ENCODE data around the gene UMODL1. TPM values are rescaled to one million over a fixed set of nuclear protein-coding genes. Genes with fewer than 3 reads are reported as not detected.

UMODL1 gene, protein sequence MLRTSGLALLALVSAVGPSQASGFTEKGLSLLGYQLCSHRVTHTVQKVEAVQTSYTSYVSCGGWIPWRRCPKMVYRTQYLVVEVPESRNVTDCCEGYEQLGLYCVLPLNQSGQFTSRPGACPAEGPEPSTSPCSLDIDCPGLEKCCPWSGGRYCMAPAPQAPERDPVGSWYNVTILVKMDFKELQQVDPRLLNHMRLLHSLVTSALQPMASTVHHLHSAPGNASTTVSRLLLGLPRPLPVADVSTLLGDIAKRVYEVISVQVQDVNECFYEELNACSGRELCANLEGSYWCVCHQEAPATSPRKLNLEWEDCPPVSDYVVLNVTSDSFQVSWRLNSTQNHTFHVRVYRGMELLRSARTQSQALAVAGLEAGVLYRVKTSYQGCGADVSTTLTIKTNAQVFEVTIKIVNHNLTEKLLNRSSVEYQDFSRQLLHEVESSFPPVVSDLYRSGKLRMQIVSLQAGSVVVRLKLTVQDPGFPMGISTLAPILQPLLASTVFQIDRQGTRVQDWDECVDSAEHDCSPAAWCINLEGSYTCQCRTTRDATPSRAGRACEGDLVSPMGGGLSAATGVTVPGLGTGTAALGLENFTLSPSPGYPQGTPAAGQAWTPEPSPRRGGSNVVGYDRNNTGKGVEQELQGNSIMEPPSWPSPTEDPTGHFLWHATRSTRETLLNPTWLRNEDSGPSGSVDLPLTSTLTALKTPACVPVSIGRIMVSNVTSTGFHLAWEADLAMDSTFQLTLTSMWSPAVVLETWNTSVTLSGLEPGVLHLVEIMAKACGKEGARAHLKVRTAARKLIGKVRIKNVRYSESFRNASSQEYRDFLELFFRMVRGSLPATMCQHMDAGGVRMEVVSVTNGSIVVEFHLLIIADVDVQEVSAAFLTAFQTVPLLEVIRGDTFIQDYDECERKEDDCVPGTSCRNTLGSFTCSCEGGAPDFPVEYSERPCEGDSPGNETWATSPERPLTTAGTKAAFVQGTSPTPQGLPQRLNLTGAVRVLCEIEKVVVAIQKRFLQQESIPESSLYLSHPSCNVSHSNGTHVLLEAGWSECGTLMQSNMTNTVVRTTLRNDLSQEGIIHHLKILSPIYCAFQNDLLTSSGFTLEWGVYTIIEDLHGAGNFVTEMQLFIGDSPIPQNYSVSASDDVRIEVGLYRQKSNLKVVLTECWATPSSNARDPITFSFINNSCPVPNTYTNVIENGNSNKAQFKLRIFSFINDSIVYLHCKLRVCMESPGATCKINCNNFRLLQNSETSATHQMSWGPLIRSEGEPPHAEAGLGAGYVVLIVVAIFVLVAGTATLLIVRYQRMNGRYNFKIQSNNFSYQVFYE
- total RNA-seq = 0.05 TPM
- long read RNA-seq = 0 reads

DNA sequence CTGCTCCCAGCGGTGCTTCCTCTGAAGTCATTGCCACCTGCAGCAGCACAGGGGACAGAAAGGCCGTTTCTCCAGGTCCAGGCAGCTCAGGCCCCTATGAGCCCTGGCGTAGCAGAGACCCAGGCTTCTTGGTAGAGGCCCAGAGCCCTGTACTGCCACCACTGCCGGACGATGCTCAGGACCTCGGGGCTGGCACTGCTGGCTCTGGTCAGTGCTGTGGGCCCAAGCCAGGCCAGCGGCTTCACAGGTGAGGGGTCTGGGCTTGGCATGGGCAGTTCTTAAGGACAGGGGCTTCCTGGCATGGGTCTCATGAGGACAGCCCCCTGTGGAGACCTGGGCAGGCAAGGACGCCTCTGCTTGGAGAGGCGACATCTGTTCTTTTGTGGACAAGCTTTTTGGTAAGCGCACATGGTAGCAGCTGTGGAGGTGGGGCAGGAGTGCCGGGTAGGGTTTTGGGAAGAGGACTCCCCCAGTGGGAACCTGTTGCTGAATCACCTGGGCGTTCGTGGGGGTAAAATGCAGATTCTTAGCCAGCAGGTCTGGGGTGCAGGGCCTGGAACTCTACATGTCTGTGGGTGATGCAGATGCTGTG lies at the start of gene UMODL1:
Gene UMODL1, plus strand, starts transcription at position 172 of the 592 bp plus-strand sequence. Its CDS starts 0 bp downstream, at position 172.
- ATAC-seq (ENCODE audit: poor library complexity) (no peak), DNase-seq (no peak)
- intact Hi-C loops (cut with DNase I) = no loop called here

DNA sequence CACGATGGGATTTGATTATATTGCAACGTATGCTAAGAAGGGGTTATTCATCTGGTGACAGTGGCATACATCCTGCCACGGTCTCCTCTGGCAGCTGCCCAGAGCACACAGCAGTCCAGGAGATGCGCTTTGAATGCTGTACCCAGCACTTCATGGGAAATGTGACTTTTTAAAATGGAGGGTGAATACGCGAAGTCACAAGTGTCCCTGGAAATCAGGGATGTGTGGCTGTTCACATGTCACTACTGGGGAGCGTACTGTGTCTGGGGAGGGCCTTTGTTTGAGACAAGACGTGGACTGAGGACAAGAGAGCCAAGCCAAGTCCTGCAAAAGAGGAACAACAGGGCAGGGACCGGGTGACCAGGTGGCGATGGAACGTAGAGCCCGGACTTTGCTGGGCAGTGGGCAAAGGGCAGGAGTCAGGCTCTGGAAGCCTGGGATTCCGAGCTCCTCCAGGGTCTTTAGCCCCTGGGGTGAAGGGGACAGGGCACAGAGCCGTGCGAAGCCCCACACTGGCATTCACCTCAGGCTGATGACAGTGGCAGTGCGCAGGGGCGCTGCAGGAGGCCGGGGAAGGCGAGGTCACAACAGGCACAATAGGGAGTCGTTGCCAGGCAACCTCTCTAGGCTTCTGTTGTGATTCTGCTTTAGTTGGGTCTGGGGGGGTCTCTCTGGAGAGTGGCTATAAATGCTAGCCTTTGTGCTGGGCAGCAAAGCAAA lies 49.6 kb upstream of the UMODL1 start:
- intact Hi-C loops (cut with DNase I) = no loop called here
- no peak for DNase-seq
- ATAC-seq (ENCODE audit: poor library complexity) = no peak

DNA sequence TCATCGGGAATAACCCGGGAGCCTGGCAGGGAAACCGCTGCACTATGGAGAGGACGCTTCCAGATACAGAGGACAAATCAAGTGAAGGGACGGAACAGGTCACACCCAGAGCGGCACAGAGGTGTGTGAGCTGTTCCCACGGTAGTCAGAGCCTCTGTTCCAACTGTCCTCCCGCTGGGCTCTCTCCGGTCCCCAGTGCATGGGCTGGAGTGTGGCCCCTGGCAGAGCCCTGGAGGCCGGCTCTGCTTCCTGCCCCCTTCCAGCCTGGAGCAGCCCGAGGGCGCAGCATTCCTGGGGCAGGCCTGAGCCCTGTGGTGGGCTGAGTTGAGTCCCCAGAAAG lies 49.1 kb upstream of the UMODL1 start:
- DNase-seq (no peak), ATAC-seq (ENCODE audit: poor library complexity) (no peak)
- intact Hi-C loops (cut with DNase I) = no loop called here

DNA sequence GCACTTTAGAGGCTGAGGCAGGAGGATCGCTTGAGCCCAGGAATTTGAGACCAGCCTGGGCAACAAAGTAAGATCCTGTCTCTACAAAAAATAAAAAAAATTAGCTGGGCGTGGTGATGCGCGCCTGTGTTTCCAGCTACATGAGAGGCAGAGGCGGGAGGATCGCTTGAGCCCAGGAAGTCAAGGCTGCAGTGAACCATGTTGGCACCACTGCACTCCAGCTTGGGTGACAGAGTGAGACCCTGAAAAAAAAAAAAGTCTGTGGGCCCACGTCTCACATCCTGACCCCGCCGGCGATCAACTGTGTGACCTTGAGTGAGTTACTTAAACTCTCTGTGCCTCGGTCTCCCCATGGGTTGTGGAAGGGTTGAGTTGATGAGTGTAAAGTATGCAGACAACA lies 48.2 kb upstream of the UMODL1 start:
- intact Hi-C loops (cut with DNase I) = no loop called here

DNA sequence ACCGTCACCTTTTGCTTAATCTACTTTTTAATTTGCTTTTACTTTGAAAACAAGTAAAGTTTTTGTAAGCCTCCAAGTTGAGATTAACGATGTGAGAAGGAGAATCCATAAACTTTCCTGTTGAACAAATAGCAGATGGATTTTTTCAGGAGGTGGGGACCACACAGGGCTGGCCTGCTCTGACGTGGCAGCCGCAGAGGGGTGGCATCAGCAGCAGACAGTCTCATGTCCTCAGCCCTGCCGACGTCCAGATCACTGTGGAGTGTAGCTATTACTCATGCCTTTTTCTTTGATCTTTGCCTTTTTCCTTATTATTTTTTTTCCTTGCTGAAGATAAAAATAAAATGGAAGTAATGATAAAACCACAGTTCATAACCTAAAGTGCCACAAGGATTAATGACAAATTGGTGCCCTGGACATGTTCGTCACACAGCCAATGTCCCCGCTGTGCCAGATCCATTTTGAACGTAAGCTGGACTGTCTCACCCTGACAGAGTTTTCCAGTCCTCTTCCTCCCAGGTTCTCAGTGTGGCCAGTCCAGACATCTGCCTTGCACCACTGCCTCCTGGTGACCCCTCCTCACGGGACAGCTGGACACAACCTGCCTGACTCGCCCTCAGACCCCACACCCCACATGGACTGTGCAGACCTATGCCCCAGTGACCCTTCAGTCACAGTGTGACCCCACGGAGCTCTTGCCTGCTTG lies 45.6 kb upstream of the UMODL1 start:
- ATAC-seq (ENCODE audit: poor library complexity) (no peak), DNase-seq (no peak)
- intact Hi-C loops (cut with DNase I) = no loop called here

More for the DNA sequence above, 48.2 kb upstream of the UMODL1 start:
- DNase-seq (no peak), ATAC-seq (ENCODE audit: poor library complexity) (no peak)

DNA sequence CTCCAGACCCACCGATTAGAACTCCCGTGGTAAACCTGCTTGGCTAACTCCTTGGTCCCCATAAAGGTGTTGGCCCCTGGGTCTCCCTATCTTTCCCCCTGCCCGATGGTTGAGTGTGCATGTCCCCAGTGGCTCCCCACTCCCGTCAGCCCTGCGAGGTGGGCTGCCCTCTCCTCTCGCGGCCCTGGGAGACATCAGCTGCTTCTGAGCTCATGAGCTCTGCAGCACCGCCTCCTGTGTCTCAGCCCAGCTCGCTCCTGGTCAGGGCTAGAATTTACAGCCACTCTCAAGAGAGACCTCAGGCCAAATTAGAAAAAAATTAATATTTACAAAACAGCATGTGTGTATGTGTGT lies 45.1 kb upstream of the UMODL1 start:
- intact Hi-C loops (cut with DNase I) = no loop called here
- ATAC-seq (ENCODE audit: poor library complexity) (no peak), DNase-seq (no peak)

DNA sequence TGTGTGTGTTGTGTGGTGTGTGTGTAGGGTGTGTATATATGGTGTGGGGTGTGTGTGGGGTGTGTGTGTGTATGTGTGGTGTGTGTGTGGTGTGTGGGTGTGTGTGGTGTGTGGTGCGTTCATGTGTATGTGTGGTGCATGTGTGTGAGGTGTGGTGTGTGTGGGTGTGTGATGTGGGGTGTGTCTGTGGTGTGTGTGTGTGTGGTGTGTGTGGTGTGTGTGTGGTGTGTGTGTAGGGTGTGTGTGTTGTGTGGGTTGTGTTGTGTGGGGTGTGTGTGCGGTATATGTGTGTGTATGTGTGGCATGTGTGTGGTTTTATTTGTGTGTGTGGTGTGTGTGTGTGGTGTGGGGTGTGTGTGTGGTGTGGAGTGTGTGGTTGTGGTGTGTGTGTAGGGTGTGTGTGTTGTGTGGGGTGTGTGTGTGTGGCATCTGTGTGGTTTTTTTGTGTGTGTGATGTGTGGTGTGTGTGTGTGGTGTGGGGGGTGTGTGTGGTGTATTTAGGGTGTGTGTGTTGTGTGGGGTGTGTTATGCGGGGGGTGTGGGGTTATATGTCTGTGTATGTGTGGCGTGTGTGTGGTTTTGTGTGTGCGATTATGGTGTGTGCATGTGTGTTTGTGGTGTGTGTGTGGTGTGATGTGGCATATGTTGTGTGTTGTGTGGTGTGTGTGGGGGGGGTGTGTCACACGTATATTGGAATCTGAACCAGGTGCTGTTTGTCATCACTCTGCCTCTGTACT lies 43.9 kb upstream of the UMODL1 start:
- DNase-seq (no peak), ATAC-seq (ENCODE audit: poor library complexity) (no peak)
- intact Hi-C loops (cut with DNase I) = no loop called here

DNA sequence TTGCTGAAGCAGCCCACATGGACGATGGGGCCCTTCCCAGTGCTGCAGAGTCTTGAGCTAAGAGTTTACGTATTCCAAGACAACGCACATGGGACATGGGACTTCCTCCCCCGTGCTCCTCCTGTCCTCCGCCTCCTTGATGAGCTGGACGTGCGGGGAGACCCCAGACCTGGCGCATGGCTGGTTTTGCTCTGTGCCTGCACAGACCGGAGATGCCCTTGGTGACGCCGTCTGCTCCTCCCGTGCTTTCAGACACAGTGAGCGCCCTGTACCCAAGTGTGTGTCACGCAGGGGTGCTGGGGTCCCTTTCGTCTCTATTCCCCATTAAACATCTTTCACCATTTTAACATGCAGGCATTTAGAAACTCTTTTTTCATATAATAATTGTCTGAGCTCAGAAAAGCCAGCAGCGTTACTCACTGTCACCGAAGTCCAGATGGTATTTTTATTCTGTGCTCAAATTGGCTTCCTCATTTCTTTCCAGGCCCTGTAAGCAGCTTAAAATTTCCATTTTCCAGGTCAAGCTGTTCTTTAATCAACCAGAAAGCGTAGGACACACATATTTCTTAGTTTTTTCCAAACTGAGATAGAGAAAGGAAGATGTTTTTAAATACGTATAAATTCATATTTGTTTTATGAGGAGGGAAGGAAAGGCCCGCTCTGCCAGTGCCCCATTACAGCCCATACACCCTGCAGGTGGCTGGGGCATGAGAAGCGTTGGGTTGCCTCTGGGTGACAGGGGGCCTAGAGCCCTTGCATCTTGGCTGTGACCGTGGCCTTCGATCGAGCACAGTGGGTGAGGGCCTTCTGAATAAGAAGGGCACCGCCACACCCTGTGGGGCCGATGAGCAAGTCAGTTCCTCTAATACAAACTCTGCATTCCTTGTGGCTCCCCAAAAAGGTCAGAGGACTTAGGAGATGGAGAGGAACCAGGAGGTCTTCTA lies 43.0 kb upstream of the UMODL1 start:
- DNase-seq (no peak), ATAC-seq (ENCODE audit: poor library complexity) (no peak)
- intact Hi-C loops (cut with DNase I) = no loop called here

DNA sequence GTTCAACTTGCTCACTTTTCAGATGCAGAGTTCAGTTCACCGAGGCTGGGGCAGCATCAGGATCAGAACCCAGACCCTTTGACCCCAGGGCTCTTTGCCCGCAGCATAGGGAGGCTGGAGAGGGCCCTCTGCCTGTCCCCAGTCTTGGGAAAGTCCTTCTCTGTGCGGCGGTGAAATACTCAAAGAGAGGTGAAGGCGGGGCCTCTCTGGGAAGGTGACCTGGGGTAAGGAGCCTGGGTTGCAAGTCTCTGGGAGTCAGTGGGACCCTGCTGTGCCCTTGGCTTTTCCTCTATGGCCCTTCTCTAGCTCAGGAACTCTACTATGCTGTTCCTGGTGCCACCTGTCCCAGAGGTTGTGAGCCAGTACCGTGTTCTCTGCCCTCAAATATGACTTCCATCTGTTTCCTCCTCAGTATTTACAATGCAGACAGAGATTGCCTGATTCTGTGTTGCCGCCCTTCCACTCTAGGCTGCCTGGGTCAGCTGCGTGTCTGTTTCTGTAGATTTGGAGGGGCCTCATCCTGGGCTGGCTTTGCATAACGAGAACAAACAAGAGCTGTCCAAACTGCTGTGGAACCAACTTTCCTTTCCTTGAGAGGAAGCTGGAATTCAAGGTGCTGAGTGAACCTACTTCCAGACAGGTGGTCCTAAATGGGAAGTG lies 42.2 kb upstream of the UMODL1 start:
- DNase-seq = no peak
- no peak for ATAC-seq (ENCODE audit: poor library complexity)
- intact Hi-C loops (cut with DNase I) = no loop called here

DNA sequence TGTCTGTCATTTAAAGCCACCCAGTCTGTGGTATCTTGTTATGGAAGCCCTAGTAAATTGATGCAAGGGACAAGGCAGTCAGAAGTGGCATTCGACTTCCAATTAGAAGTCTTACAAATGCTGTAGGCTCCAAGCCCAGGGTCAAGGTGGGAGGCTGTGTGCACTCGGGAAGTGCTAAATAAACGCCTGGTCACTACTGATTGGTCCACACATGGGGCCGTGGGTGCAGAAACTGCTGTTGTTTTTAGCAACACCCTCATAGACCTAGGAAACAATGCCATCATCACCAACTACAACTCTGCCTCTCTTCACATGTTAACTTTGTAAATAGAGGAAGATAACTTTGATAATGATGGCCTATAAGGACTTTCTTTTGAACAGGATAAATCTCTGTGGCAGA lies 40.8 kb upstream of the UMODL1 start:
- ATAC-seq (ENCODE audit: poor library complexity) (no peak), DNase-seq (no peak)
- intact Hi-C loops (cut with DNase I) = no loop called here

DNA sequence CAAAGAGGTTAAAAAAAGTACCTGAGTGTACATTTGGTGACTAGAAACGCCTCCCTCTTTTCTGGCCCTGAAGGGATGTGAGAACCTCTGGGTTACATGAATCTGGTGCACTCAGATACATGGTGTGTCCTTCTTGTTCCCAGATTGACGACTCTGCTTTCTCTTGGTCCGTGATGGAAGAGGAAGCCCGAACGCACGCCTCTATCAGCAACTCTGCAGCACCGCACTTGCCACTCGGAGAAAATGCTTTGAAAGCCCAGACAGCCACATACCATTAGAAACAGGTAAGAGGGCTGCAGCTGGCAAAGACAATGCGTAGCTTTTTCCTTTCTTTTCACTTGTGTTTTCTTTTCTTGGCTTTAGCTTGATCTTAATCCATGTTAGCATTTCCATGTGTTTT lies 39.9 kb upstream of the UMODL1 start:
- ATAC-seq (ENCODE audit: poor library complexity) (no peak), DNase-seq (no peak)
- intact Hi-C loops (cut with DNase I) = no loop called here

DNA sequence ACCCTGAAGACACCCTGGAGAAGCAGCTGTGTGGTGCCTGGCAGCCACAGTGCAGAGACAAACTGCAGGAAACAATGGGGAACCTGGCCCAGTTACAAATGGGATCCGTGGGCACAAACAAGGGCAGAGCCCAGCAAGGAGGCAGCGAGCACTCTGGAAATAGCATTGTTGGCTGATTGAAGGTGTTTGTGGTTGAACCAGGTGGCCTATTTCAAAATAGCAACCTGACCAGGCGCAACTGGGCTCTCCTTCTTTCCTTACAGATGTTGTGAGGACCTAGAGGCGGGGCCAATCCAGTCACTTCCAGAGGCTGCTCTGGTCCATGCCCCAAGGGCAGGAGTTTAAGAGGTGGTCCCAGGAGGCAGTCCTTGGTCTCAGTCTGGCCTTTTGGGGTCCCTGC lies 39.3 kb upstream of the UMODL1 start:
- intact Hi-C loops (cut with DNase I) = no loop called here

DNA sequence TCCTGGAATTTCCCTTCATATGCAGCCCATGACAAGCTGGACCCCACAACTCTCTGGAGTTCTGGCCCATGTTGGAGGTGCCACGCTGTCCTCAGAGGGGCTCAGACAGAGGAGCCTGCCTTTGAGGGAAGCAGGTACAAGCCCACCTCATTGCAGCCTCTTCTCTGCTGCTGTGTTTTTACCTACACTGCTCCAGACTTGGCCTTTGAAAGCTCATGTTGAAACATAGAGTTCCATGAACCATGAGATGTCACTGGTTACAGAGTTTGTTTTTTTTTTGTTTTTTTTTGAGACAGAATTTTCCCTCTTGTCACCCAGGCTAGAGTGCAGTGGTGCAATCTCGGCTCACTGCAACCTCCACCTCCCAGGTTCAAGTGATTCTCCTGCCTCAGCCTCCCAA lies 38.9 kb upstream of the UMODL1 start:
- ATAC-seq (ENCODE audit: poor library complexity) (no peak), DNase-seq (no peak)
- intact Hi-C loops (cut with DNase I) = no loop called here

More for the DNA sequence above, 39.3 kb upstream of the UMODL1 start:
- DNase-seq = no peak
- no peak for ATAC-seq (ENCODE audit: poor library complexity)

DNA sequence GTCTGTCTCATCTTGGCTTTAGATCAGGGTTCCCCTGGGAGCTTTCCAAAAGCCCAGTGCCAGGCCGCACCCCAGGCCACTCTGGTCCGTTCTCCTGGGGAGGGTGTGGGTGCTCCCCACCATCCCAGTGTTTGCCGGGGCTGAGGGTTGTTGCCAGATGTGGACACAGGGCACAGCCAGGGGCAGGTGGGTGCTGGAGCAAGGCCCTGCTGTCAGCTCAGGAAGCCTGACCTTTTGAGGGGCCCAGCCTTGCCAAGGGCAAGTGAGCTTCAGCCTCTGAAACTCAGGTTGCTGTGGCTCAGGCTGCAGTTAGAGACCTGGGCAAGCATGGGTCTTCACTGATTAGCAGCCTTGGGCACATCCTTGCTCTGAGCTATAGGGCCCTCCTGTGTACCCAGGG lies 38.1 kb upstream of the UMODL1 start:
- intact Hi-C loops (cut with DNase I) = no loop called here
- DNase-seq (no peak), ATAC-seq (ENCODE audit: poor library complexity) (no peak)

DNA sequence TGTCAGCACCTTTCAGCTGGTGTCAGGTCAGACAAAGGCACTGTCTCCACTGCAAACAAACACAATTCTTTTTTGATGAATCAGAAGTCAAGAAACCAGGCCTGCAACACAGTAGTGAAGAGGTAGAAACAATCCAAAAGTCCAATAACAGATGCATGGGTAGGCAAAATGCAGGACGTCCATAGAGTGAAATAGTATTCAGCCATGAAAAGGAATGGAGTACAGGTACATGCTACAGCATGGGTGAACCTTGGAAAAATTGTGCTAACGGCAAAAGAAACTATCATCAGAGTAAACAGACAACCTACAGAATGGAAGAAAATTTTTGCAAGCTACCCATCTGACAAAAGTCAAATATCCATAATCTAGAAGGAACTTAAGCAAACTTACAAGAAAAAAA lies 34.8 kb upstream of the UMODL1 start:
- no peak for DNase-seq
- intact Hi-C loops (cut with DNase I) = no loop called here
- ATAC-seq (ENCODE audit: poor library complexity) = no peak

DNA sequence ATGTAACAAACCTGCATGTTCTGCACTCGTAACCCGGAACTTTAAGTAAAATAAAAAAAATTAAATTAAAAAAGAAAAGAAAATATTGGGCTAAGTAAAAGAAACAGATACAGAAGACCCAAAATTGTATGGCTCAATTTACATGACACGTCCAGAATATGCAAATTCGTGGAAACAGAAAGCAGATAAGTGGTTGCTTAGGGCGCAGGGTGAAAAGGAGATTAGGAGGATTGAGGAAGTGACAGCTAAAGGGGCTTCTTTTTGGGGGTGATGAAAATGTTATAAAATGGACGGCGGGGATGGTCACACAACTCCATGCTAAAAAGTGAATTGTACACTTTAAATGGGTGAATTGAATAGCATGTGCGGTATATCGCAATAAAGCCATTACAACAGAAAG lies 33.6 kb upstream of the UMODL1 start:
- no peak for ATAC-seq (ENCODE audit: poor library complexity)
- intact Hi-C loops (cut with DNase I) = no loop called here
- no peak for DNase-seq
